ENCODE results near the gene HECTD1. TPM values are rescaled to one million over a fixed set of nuclear protein-coding genes. Genes with fewer than 3 reads are reported as not detected.
"Not testable (repeated sequence)": the region's sequence is repeated elsewhere in the genome, so short reads cannot be mapped to it uniquely, and the experiment has no call there.

HECTD1 gene
- total RNA-seq, 1 donor from 2014 or later, result 234 TPM

GRCh38 chr14:31086466-31086865 lies 121.1 kb downstream of the HECTD1 start:
- not testable (repeated sequence) for H3K36me3 ChIP-seq (ENCODE audit: control insufficient read depth in 3 of 3, insufficient read depth in 3 of 3, low read length in 3 of 3)
- H3K4me1 ChIP-seq (ENCODE audit: control insufficient read depth in 3 of 3, insufficient read depth in 3 of 3, low read length in 3 of 3), result peaks cover 10 to 15% (median 12%) of the 10 kb centered on the region in 3 donors

GRCh38 chr14:31085027-31085426 lies 122.6 kb downstream of the HECTD1 start:
- no peak overlapping the region for H3K27ac ChIP-seq (ENCODE audit: low read depth, low read length)
- no peaks in the 10 kb centered on the region for H3K27me3 ChIP-seq (ENCODE audit: control insufficient read depth in 3 of 3, insufficient read depth in 3 of 3, low read length in 3 of 3)
- H3K9ac ChIP-seq (ENCODE audit: low read depth in 1 of 3, low read length in 3 of 3), result no peak overlapping the region
- H3K9me3 ChIP-seq (ENCODE audit: control insufficient read depth in 3 of 3, low read length in 3 of 3), result no peaks in the 10 kb centered on the region
- no peak overlapping the region for H3K4me3 ChIP-seq (ENCODE audit: low read length in 3 of 3)
- peaks cover 0 to under 1% (median 0%) of the 10 kb centered on the region in 3 donors for H3K4me1 ChIP-seq (ENCODE audit: control insufficient read depth in 3 of 3, insufficient read depth in 3 of 3, low read length in 3 of 3)
- peaks cover 0 to 9% (median 0%) of the 10 kb centered on the region in 3 donors for H3K36me3 ChIP-seq (ENCODE audit: control insufficient read depth in 3 of 3, insufficient read depth in 3 of 3, low read length in 3 of 3)

More at GRCh38 chr14:31086466-31086865, 121.1 kb downstream of the HECTD1 start:
- H3K9me3 ChIP-seq (ENCODE audit: control insufficient read depth in 3 of 3, low read length in 3 of 3); H3K27me3 ChIP-seq (ENCODE audit: control insufficient read depth in 3 of 3, insufficient read depth in 3 of 3, low read length in 3 of 3); H3K9ac ChIP-seq (ENCODE audit: low read depth in 1 of 3, low read length in 3 of 3); H3K27ac ChIP-seq (ENCODE audit: low read depth, low read length); H3K4me3 ChIP-seq (ENCODE audit: low read length in 3 of 3): not testable (repeated sequence)

GRCh38 chr14:31084385-31084784 lies 123.2 kb downstream of the HECTD1 start:
- Histone ChIP-seq H3K9ac (ENCODE audit: low read depth in 1 of 3, low read length in 3 of 3) (no peak overlapping the region), H3K36me3 (ENCODE audit: control insufficient read depth in 3 of 3, insufficient read depth in 3 of 3, low read length in 3 of 3) (peaks cover 0 to 9% (median 0%) of the 10 kb centered on the region in 3 donors), H3K27ac (ENCODE audit: low read depth, low read length) (no peak overlapping the region), H3K4me3 (ENCODE audit: low read length in 3 of 3) (no peak overlapping the region), H3K9me3 (ENCODE audit: control insufficient read depth in 3 of 3, low read length in 3 of 3) (no peaks in the 10 kb centered on the region), H3K4me1 (ENCODE audit: control insufficient read depth in 3 of 3, insufficient read depth in 3 of 3, low read length in 3 of 3) (no peaks in the 10 kb centered on the region), H3K27me3 (ENCODE audit: control insufficient read depth in 3 of 3, insufficient read depth in 3 of 3, low read length in 3 of 3) (no peaks in the 10 kb centered on the region)

GRCh38 chr14:31083781-31084180 lies 123.8 kb downstream of the HECTD1 start:
- H3K9me3 ChIP-seq (ENCODE audit: control insufficient read depth in 3 of 3, low read length in 3 of 3), result no peaks in the 10 kb centered on the region
- no peak overlapping the region for H3K9ac ChIP-seq (ENCODE audit: low read depth in 1 of 3, low read length in 3 of 3)

GRCh38 chr14:31080484-31080883 lies 127.1 kb downstream of the HECTD1 start:
- H3K4me3 ChIP-seq (ENCODE audit: low read length in 3 of 3), result no peak overlapping the region
- H3K27ac ChIP-seq (ENCODE audit: low read depth, low read length), result no peak overlapping the region
- no peaks in the 10 kb centered on the region for H3K9me3 ChIP-seq (ENCODE audit: control insufficient read depth in 3 of 3, low read length in 3 of 3)
- H3K9ac ChIP-seq (ENCODE audit: low read depth in 1 of 3, low read length in 3 of 3), result no peak overlapping the region
- peaks cover 0 to 9% (median 0%) of the 10 kb centered on the region in 3 donors for H3K36me3 ChIP-seq (ENCODE audit: control insufficient read depth in 3 of 3, insufficient read depth in 3 of 3, low read length in 3 of 3)
- no peaks in the 10 kb centered on the region for H3K27me3 ChIP-seq (ENCODE audit: control insufficient read depth in 3 of 3, insufficient read depth in 3 of 3, low read length in 3 of 3)
- H3K4me1 ChIP-seq (ENCODE audit: control insufficient read depth in 3 of 3, insufficient read depth in 3 of 3, low read length in 3 of 3), result peaks cover 0 to 3% (median 0%) of the 10 kb centered on the region in 3 donors

More at GRCh38 chr14:31083781-31084180, 123.8 kb downstream of the HECTD1 start:
- Histone ChIP-seq H3K36me3 (ENCODE audit: control insufficient read depth in 3 of 3, insufficient read depth in 3 of 3, low read length in 3 of 3) (peaks cover 0 to 9% (median 0%) of the 10 kb centered on the region in 3 donors), H3K27me3 (ENCODE audit: control insufficient read depth in 3 of 3, insufficient read depth in 3 of 3, low read length in 3 of 3) (no peaks in the 10 kb centered on the region), H3K27ac (ENCODE audit: low read depth, low read length) (no peak overlapping the region), H3K4me3 (ENCODE audit: low read length in 3 of 3) (no peak overlapping the region), H3K4me1 (ENCODE audit: control insufficient read depth in 3 of 3, insufficient read depth in 3 of 3, low read length in 3 of 3) (peaks cover 0 to 3% (median 0%) of the 10 kb centered on the region in 3 donors)

GRCh38 chr14:31080056-31080455 lies 127.5 kb downstream of the HECTD1 start:
- Histone ChIP-seq H3K27me3 (ENCODE audit: control insufficient read depth in 3 of 3, insufficient read depth in 3 of 3, low read length in 3 of 3) (no peaks in the 10 kb centered on the region), H3K9me3 (ENCODE audit: control insufficient read depth in 3 of 3, low read length in 3 of 3) (no peaks in the 10 kb centered on the region), H3K9ac (ENCODE audit: low read depth in 1 of 3, low read length in 3 of 3) (no peak overlapping the region), H3K36me3 (ENCODE audit: control insufficient read depth in 3 of 3, insufficient read depth in 3 of 3, low read length in 3 of 3) (peaks cover 0 to 7% (median 0%) of the 10 kb centered on the region in 3 donors), H3K27ac (ENCODE audit: low read depth, low read length) (no peak overlapping the region), H3K4me1 (ENCODE audit: control insufficient read depth in 3 of 3, insufficient read depth in 3 of 3, low read length in 3 of 3) (peaks cover 0 to 3% (median 0%) of the 10 kb centered on the region in 3 donors), H3K4me3 (ENCODE audit: low read length in 3 of 3) (no peak overlapping the region)

- no peaks in the 10 kb centered on the region for H3K9me3 ChIP-seq (ENCODE audit: control insufficient read depth in 3 of 3, low read length in 3 of 3)
- no peaks in the 10 kb centered on the region for H3K27me3 ChIP-seq (ENCODE audit: control insufficient read depth in 3 of 3, insufficient read depth in 3 of 3, low read length in 3 of 3)
These were observed 128.8 kb downstream of the HECTD1 start for GRCh38 chr14:31078766-31079165.

GRCh38 chr14:31075144-31075543 lies 132.4 kb downstream of the HECTD1 start:
- H3K27me3 ChIP-seq (ENCODE audit: control insufficient read depth in 3 of 3, insufficient read depth in 3 of 3, low read length in 3 of 3), result no peaks in the 10 kb centered on the region
- no peak overlapping the region for H3K4me3 ChIP-seq (ENCODE audit: low read length in 3 of 3)
- H3K9me3 ChIP-seq (ENCODE audit: control insufficient read depth in 3 of 3, low read length in 3 of 3), result no peaks in the 10 kb centered on the region
- no peak overlapping the region for H3K27ac ChIP-seq (ENCODE audit: low read depth, low read length)
- peaks cover 0 to 4% (median 0%) of the 10 kb centered on the region in 3 donors for H3K36me3 ChIP-seq (ENCODE audit: control insufficient read depth in 3 of 3, insufficient read depth in 3 of 3, low read length in 3 of 3)
- H3K9ac ChIP-seq (ENCODE audit: low read depth in 1 of 3, low read length in 3 of 3), result no peak overlapping the region
- H3K4me1 ChIP-seq (ENCODE audit: control insufficient read depth in 3 of 3, insufficient read depth in 3 of 3, low read length in 3 of 3), result peaks cover 0 to 3% (median 0%) of the 10 kb centered on the region in 3 donors

More at GRCh38 chr14:31078766-31079165, 128.8 kb downstream of the HECTD1 start:
- Histone ChIP-seq H3K4me3 (ENCODE audit: low read length in 3 of 3) (no peak overlapping the region), H3K4me1 (ENCODE audit: control insufficient read depth in 3 of 3, insufficient read depth in 3 of 3, low read length in 3 of 3) (peaks cover 0 to 3% (median 0%) of the 10 kb centered on the region in 3 donors), H3K27ac (ENCODE audit: low read depth, low read length) (no peak overlapping the region), H3K36me3 (ENCODE audit: control insufficient read depth in 3 of 3, insufficient read depth in 3 of 3, low read length in 3 of 3) (peaks cover 0 to 1% (median 0%) of the 10 kb centered on the region in 3 donors), H3K9ac (ENCODE audit: low read depth in 1 of 3, low read length in 3 of 3) (no peak overlapping the region)

- H3K36me3 ChIP-seq (ENCODE audit: control insufficient read depth in 3 of 3, insufficient read depth in 3 of 3, low read length in 3 of 3), result peaks cover 0 to 7% (median 0%) of the 10 kb centered on the region in 3 donors
These were observed 136.4 kb downstream of the HECTD1 start for GRCh38 chr14:31071151-31071550.

GRCh38 chr14:31070431-31070830 lies 137.2 kb downstream of the HECTD1 start:
- H3K4me1 ChIP-seq (ENCODE audit: control insufficient read depth in 3 of 3, insufficient read depth in 3 of 3, low read length in 3 of 3), result no peaks in the 10 kb centered on the region
- H3K36me3 ChIP-seq (ENCODE audit: control insufficient read depth in 3 of 3, insufficient read depth in 3 of 3, low read length in 3 of 3), result peaks cover 0 to 7% (median 0%) of the 10 kb centered on the region in 3 donors
- no peak overlapping the region for H3K4me3 ChIP-seq (ENCODE audit: low read length in 3 of 3)
- no peaks in the 10 kb centered on the region for H3K9me3 ChIP-seq (ENCODE audit: control insufficient read depth in 3 of 3, low read length in 3 of 3)
- H3K27ac ChIP-seq (ENCODE audit: low read depth, low read length), result no peak overlapping the region
- H3K9ac ChIP-seq (ENCODE audit: low read depth in 1 of 3, low read length in 3 of 3), result no peak overlapping the region
- no peaks in the 10 kb centered on the region for H3K27me3 ChIP-seq (ENCODE audit: control insufficient read depth in 3 of 3, insufficient read depth in 3 of 3, low read length in 3 of 3)

More at GRCh38 chr14:31071151-31071550, 136.4 kb downstream of the HECTD1 start:
- Histone ChIP-seq H3K9me3 (ENCODE audit: control insufficient read depth in 3 of 3, low read length in 3 of 3) (no peaks in the 10 kb centered on the region), H3K4me1 (ENCODE audit: control insufficient read depth in 3 of 3, insufficient read depth in 3 of 3, low read length in 3 of 3) (no peaks in the 10 kb centered on the region), H3K4me3 (ENCODE audit: low read length in 3 of 3) (no peak overlapping the region), H3K27ac (ENCODE audit: low read depth, low read length) (no peak overlapping the region), H3K27me3 (ENCODE audit: control insufficient read depth in 3 of 3, insufficient read depth in 3 of 3, low read length in 3 of 3) (no peaks in the 10 kb centered on the region), H3K9ac (ENCODE audit: low read depth in 1 of 3, low read length in 3 of 3) (no peak overlapping the region)

All from skeletal muscle tissue (tissue), 4 donors.